GM19438 (cell line): ENCODE data around the gene FTL.

Experiments used
- ATAC-seq: cut with Tn5 transposase; IDR thresholded peaks from one replicate; pipeline ENCODE4 v1.9.1; 2021; ENCODE audit warnings: low read depth; ENCODE audit not compliant: unreplicated experiment

FTL gene

DNA sequence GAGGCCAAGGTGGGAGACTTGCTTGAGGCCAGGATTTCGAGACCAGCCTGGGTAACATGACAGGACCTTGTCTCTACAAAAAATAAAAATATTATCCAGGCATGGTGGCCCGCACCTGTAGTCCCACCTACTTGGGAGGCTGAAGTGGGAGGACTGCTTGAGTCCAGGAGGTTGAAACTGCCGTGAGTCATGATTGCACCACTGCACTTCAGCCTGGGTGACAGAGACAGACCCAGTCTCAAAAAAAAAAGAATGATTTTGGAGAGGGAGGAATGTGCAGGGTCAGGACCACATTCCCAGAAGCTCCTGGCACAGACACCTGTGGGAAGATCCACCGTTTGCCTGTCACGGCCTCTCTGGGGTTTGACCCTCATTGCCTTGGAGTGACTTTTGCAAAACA lies 19.7 kb upstream of the FTL start:
- no peak for ATAC-seq

DNA sequence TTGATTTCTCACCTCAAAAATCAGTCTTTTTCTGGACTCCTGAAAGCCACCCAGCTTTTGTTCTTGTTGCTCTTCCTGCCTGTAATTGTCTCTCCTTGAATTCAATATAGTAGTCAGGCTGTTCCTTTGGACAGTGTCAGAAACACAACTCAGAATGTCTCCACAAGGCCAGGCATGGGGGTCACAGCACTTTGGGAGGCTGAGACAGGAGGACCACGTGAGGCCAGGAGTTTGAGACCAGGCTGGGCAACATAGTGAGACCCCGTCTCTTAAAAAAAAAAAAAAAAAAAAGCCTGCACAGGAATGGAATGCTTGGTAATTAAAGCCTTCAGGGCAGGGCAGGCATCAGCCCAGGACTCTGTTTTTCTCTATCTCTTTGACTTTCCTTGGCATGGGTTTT lies 19.3 kb upstream of the FTL start:
- no peak for ATAC-seq

DNA sequence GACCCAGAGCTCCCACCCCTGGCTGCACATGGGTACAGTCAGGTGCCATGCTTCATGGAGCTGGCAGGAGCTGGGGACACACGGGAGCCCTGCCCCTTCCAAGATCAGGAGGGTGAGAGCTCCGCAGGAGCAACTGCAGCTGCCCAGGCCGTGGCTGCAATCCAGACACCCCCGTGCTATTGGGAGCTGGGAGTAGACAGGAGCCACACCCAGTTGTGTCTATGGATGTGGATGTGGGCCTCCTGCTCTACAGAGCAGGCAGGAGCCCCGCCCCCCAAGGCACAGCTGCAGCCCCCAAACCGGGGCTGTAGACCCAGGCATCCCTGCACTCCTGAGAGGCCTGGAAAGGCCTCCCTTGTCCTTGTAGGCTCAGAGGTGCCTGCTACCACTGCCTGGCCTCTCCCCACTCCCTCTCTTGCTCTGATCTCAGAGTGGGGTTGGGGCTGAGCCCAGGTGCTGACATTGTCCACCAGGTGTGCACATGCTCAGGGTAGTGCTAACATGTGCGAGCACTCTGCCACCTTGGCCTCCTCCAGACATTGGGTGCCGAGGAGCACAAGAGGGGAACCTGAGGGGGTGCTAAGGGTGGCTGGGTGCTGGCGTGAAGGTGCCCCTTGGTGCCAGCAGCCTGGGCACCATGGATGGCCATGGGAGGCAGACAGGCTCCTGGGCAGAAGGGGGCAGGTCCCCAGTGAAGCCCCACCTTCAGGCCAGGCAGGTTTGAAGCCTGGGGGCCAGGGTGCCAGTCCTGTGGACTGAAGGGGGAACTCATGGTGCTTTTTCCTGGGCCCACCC lies 18.4 kb upstream of the FTL start:
- ATAC-seq = no peak

DNA sequence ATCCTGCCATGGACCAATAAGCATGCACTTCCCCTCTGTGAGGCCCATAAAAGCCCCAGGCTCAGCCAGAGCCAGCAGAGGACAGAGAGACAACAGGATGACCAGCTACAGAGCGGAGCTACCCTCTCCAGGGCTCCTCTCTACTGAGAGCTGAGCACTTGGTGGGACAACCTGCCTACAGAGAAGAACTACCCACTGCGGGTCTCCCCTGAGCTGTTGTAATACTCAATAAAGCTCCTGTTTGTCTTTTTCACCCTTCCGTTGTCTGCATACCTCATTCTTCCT lies 17.9 kb upstream of the FTL start:
- no peak for ATAC-seq

DNA sequence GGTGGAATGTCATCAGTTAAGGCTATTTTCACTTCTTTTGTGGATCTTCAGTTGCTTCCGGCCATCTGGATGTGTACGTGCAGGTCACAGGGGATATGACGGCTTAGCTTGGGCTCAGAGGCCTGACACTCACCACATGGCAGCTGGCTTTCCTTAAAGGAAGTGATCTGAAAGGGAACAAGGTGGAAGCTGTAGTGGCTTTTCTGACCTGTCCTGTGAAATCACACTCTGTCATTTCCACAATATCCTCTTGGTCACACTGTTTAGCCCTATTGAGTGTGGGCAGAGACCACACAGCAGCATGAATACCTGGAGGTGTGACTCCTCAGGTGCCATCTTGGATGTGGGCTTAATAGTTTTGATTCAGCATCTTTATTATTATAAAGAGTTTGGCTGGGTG lies 14.9 kb upstream of the FTL start:
- ATAC-seq = no peak

DNA sequence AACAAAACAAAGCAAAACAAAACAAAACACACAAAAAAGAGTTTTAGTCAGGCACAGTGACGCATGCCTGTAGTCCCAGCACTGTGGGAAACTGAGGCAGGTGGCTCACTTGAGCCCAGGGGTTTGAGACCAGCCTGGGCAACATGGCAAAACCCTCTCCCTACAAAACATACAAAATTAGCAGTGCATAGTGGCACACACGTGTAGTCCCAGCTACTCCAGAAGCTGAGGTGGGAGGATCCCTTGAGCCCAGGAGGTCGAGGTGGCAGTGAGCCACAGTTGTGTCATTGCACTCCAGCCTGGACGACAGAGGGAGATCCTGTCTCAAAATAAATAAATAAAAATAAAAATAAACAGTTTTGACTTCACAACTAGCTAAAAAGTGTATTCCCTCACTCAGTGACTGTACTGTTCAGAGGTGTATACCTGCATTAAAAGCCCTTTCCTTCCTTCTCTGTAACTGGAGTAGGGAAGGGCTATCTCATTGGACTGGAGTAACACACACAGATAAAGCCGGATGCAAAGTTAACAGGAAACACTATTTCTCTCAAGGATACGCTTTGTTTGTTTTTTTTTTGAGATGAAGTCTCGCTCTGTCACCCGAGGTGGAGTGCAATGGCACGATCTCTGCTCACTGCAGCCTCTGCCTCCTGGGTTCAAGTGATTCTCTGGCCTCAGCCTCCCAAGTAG lies 14.1 kb upstream of the FTL start:
- no peak for ATAC-seq

DNA sequence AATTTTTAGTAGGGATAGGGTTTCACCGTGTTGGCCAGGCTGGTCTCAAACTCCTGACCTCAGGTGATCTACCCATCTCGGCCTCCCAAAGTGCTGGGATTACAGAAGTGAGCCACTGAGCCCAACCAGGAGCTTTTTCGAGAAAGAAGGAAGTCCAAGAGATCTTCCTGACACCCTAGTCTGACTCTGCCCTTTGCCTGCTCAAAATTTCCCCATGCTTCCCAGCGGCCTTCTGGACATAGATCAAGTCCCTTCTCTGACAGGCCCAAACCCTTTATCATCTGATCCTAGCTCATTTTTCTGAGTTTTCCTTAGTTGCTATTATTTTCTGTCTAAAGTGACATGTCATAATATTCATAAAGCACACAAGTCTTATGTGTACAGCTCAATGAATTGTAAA lies 12.0 kb upstream of the FTL start:
- no peak for ATAC-seq

DNA sequence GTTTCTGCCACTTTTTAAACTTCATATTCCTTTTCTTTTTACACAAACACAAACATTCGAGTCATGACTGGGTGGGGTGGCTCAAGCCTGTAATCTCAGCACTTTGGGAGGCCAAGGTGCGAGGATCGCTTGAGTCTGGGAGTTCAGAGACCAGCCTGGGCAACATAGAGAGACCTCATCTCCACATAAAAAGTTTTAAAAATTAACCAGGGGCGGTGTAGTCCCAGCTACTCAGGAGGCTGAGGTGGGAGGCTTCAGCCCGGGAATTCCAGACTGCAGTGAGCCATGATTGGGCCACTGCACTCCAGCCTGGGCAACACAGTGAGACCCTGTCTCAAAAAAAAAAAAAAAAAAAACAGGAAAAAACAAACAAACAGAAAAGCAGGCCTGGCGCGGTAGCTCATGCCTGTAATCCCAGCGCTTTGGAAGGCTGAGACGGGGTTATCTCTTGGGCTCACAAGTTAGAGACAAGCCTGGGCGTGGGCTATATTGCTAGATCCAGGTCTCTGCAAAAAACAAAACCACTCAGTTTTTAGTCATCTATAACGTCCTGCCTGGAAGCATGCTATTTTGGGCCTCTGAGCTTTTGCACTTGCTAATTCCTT lies 11.0 kb upstream of the FTL start:
- ATAC-seq = no peak

DNA sequence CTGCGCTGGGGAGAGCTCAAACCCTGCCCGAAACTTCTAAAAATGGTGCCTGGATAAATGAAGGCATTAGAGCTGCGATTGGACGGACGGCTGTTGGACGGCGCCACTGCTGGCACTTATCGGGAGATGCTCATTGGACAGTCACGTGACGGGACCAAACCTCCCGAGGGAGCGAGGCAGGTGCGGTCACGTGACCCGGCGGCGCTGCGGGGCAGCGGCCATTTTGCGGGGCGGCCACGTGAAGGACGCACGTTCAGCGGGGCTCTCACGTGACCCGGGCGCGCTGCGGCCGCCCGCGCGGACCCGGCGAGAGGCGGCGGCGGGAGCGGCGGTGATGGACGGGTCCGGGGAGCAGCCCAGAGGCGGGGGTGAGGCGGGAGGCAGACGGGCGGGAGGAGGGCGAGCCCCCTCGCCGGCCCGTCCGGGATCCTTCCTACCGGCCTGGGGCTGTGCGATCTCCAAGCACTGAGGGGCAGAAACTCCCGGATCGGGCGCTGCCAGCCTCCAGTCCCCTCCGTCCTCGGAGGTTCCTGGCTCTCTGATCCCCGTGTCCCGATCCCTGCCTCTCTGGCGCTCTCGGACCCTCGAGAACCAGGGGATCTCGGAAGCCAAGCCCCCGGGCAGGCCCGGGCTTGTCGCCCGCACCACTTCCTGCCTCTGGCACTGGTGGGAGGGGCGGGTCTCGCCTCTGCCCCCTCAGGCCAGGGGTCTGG lies 10.4 kb upstream of the FTL start, which contains the start of gene BAX:
Gene BAX, plus strand, starts transcription at position 281 of the 713 bp plus-strand sequence. Its CDS starts 54 bp downstream, at position 335.
- peak; percentile 74 for ATAC-seq

DNA sequence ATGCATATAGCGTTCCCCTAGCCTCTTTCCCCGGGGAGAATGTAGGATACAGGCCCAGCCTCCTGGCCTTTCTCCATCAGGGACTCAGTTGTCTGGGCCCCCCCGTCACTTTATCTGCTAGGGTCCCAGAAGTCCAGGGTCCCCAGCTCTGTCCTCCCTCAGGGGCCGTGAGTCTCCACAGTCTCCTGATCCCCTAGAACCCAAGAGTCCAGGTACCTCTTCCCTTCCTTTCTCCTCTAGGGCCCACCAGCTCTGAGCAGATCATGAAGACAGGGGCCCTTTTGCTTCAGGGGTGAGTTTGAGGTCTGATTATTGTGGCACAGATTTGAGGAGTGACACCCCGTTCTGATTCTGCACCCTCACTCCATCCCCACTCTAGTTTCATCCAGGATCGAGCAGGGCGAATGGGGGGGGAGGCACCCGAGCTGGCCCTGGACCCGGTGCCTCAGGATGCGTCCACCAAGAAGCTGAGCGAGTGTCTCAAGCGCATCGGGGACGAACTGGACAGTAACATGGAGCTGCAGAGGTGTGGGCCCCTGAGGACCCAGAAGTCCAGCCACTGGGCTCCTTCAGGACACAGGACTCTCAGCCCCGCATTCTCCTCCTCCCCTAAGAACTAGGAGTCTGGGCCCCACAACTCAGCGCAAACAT lies 9.7 kb upstream of the FTL start:
- no peak for ATAC-seq

DNA sequence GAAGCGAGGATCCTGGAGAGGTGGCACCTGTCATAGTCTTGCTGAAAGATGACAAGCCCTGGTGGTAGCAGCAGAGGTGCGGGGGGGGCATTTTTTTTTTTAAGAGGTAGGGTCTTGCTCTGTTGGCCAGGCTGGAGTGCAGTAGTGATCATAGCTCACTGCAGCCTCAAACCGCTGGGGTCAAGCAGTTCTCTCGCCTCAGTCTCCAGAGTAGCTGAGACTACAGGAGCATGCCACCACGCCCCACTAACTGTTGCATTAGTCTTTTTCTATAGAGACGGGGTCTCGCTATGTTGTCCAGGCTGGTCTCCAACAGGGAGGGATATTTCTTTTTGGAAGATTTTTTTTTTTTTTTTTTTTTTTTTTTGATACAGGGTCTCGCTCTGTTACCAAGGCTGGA lies 7.1 kb upstream of the FTL start:
- no peak for ATAC-seq

DNA sequence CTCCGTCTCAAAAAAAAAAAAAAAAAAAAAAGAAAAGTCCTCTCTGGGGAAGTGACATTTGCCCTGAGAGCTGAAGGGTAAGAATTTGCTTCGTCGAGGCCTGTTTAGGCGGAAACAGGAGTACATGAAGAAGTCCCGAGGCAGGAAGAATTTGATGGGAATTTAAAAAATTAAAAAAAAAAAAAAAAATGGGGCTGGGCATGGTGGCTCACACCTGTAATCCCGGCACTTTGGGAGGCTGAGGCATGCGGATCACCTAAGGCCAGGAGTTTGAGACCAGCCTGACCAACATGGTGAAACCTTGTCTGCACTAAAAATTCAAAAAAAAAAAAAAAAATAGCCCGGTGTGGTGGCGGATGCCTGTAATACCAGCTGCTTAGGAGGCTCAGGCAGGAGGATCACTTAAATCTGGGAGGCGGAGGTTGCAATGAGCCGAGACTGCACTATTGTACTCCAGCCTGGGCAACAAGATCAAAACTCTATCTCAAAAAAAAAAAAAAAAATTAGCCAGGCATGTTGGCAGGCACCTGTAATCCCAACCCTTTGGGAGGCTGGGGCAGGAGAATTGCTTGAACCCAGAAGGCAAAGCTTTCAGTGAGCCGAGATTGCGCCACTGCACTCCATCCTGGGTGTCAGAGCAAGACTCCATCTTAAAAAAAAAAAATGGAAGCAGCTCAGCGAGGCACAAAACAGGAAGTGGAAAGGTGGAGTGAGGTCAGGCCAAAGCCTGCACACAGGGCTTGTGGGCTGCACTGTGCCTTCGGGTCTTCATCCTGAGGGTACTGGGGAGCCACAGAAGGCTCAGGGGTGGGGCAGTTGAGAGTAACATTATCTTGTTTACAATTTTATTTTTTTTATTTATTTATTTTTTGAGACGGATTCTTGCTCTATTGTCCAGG lies 5.5 kb upstream of the FTL start:
- no peak for ATAC-seq

DNA sequence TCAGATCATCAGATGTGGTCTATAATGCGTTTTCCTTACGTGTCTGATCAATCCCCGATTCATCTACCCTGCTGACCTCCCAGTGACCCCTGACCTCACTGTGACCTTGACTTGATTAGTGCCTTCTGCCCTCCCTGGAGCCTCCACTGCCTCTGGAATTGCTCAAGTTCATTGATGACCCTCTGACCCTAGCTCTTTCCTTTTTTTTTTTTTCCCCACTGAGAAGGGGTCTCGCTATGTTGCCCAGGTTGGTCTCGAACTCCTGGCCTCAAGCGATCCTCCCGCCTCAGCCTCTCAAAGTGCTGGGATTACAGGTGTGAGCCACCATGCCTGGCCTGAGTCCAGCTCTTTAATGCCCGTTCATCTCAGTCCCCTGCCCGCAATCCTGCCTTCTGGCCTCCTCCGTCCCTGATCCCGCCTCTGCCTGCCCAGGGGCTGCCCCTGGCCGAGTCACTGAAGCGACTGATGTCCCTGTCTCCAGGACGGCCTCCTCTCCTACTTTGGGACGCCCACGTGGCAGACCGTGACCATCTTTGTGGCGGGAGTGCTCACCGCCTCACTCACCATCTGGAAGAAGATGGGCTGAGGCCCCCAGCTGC lies 4.0 kb upstream of the FTL start:
- ATAC-seq = no peak

DNA sequence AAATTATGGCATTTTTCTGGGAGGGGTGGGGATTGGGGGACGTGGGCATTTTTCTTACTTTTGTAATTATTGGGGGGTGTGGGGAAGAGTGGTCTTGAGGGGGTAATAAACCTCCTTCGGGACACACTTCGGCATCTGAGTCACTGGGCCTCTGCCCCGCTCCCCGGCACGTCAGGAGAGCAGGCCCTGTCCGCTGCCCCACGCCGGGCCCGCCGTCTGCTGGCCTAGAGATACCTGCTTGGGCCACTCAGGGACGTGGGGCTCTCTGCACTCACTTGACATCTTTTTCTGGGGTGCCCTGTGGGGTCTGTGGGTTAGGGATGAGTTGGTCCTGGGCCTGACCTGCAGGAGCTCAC lies 3.5 kb upstream of the FTL start:
- no peak for ATAC-seq

DNA sequence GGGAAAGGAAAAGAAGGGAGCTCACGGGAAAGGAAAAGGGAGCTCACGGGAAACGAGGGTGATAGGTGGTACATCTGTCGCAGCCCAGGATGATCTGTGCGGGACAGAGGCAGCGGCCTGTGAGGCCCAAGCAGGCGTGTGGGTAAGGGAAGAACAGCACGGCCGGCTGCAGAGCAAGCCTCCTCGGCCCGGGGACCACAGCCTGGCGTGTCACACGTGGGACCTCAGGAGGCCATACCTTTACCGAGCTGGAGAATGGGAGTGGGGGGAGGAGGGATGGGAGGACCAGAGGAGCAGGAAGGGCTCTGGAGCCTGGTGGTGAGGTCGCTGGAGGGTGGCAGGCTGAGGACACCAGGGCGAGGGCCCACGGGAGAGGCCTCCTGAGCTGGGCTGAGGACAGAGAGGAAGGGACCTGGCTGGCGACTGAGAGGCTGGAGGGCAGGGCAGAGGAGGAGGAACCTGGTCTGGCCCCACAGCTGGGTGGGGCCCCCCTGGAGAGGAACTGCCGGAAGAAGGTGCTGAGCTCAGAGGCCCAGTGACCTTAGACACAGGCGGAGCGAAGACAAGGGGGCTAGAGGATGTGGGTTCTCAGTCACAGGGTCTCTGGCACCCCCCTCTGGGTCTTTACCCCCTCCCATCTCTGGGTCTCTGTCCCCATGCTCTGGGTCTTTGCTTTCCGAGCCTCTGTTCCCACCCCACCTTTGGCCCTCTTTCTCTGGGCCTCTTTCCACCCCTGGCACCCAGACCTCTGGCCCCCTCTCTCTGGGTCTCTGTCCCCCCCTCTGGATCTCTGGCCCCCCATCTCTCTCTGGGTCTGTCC lies 2.9 kb upstream of the FTL start:
- peak; percentile 34 for ATAC-seq

DNA sequence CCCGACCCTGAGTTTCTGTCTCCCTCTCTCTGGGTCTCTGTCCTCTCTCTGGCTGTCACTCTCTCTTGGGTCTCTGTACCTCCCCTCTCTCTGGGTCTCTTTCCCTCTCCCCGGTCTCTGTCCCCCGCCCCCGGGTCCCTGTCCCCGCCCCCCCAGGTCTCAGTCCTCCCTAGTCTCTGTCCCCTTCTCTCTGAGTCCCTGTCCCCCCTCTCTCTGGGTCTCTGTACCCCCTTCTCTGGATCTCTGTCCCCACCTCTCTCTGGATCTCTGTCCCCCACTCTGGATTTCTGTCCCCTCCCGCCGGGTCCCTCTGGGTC lies 2.3 kb upstream of the FTL start:
- ATAC-seq = no peak

DNA sequence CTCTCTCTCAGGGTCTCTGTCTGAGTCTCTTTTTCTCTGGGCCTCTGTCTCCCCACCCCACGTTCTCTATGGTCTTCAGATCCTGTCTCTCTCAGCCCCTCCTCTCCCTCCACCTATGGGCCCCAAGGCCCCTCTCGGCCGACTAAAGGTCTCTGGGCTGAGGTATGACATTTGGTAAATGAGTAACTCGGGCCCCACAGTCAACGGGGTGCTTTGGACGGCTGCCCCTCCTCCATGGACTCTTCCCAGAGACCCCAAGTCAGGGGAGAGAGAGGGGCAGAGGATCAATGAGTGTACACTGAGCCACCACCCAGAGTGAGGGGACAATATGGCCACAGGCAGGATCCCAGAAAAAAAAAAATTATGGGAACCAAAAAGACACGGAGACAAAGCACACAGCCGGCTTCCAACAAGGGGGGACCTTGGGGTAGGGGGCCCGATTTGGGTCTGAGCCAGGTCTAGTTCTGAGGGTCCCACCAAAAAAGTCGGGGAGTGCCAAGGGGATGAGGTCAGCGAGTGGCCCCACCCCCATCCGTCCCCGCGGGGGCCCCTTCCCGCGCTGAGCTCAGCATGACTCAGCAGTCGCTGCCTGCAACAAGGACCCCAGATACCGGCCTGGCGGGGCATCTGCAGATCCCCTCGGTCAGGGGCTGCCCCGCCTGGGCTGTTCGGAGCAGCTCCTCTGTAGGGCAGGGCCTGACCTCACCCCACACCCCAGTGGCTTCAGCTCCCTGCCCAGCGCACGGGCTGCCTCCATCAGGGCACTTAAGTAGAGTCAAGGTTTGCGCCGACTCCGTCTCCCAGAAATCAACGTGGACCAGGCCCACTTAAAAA lies 1.5 kb upstream of the FTL start:
- ATAC-seq = no peak
